AG08396 (cell line): ENCODE measurements around the gene C19orf44.
A peak's percentile ranks its signal among the peaks of the same experiment; 100 is the strongest.

Experiments
- DNase-seq: peaks from one replicate; pipeline ENCODE4 v3.0.0; 2012; ENCODE audit warnings: low spot score, mixed read lengths

The C19orf44 gene

DNA sequence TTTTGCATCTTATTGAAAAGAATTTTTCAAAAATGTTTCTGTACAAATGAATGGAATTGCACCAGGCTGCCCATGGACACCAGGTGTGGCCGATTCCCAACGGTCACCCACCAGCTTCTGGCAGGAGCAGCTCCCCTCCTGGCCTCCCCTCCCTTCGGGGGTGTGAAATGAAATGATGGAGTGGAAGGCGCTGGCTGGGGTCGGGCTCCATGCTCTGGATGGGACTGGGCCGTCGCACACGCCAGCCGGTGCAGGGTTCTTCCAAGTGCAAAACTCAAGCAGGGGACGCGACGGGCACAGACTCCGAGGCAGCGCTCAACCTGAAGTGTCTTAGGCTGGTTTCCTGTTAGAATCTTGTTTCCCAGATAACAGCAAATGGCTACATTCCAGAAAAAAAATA, 21.9 kb downstream of the C19orf44 start:
- no peak for DNase-seq

DNA sequence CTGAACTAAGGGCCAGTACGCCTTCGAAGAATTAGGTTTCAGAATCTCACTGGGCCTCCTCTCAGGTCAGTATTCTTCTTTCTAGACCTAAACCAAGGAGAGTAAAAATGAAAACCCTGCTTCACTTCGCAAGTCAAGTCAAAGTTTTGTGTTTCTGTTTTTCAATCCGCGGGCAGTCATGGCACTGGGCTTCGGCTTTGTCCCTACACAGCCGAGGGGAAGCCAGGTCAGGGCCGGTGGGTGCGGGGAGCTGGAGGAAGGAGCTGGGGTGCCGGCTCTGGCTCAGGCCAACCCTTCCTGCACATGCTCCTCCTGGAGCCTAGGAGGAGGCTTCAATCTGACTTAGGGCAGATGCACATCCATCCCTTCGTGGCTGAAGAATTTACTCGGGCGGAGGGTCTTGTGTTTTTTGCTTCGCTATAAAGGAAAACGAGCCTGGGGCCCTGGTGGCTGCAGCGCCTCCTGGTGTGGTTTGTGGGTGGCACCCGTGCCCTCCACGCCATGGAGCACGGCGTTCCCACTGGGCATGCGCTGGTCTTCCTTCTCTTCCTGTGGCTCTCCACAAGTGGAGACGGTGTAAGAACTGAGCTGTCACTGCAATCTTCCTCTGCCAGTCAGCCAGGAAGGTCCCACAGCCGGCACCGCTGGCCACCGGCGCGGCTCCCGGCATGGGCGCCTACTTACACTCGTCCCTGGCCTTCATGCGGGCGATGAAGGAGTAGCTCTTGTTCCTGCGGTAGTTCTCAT, 22.5 kb downstream of the C19orf44 start:
- no peak for DNase-seq

DNA sequence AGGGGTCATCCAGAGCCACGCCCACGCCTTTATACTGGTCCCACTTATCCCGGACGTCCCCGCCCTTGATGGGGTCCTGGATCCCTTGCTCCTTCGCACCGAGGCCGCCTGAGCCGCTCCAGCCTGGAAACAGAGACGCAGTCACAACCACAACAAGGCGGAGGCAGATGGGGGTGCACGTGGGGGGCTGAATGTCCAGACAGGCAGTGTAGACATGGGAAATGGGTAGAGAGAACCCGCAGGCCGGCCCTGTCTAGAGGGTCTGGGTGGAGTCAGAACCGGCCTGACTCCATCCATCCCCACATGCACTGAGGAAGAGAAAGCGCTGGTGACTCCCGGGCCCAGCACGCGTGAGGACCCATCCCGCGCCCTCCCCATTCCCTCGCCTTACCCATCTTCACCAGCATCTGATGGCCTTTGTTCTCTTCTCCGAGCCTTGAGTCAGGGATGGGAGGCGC, 23.1 kb downstream of the C19orf44 start:
- no peak for DNase-seq

DNA sequence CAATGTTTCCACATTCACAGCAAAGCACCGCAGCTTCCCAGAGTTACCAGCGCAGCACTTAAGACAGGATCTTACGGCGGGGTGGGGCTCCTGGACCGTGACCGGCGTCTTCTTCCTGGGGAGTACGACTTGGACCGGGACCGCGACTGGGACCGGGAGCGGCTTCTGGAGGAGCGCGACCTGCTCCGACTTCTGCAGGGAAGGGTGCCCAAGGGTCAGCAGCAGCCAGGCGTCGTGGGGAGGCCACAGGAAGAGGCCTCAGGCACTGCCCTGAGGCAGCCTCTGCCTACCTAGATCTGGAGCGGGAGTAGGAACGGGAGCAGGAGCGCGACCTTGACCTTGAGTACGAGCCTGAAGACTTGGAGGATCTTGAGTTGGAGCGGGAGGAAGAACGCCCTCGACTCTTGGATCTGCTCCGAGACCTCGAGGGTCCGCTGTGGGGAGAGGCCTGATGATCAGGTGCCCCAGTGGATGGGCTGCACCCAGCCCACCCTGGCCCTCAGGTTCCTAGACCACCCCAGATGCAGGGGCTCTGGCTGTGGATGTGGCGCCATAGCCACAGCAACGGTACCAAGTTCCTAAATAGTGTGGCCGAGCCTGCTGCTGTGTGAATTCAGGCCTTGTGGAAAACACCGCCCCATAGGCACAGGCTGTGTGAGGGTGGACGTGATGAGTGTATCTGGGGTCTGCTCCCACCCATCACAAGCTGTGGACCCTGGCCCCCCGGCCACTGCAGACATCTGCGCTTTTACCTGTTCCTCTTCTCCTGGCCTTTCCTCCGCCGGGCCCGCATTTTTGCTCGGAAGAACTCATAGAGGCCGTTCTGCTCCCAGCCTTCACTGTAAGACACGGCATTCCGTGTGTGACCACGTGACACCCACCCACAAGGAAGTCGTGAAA, 24.1 kb downstream of the C19orf44 start:
- no peak for DNase-seq

DNA sequence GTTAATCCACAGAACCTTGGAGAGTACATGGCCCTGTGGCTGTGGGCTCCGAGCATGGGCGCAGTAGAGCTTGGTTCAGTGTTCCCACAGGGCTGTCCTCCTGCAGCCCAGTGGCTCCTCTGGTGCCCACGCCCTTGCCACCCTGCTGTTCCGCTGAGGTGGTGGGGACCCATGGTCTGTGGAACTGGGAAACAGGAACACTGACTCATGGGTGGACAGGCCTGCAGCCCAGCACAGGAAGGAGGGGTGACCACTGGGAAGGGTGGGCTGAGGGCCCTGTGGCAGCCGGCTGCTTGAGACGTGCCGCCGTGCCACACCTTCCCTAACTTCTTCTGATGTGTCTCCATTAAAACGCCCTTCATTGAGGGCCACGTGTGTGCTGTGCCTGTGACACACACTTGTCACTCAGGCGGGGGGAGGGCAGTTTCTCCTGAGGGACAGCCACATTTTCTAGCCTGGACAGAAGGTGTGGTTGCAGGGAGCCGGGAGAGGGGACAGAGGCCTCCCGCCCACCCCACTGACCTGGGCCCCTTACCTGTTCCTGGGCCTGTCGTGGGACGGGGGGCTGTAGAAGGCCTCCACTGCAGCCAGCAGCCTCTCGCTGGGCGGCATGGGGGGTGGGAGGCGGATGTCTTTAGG, 24.9 kb downstream of the C19orf44 start:
- no peak for DNase-seq

DNA sequence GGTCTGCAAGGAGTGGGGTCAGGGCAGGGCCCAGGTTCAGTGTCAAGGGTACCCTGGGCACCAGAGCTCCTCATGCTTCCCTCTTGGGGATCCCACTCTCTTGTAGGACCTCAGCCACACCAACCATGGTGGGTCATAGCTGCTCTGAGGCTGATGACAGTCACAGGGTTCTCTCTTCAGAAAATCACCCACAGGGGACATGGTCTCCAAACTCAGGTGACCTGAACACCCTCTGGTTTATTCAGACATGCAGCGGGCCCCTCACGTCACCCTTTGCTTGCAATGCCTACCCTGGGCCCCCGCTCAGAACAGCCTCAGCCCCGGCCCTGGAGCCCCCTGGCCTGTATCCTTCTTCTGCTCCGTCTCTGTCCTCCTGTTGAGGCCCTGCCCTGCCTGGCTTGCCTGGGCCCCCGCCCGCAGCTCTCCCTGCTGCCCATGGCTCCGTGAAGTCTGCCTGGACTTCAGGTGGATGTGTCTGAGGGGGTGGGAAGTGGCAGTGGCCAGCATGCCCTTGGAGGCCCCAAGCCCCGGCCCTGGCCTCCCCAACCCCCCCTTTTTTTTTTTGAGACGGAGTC, 25.6 kb downstream of the C19orf44 start:
- no peak for DNase-seq

DNA sequence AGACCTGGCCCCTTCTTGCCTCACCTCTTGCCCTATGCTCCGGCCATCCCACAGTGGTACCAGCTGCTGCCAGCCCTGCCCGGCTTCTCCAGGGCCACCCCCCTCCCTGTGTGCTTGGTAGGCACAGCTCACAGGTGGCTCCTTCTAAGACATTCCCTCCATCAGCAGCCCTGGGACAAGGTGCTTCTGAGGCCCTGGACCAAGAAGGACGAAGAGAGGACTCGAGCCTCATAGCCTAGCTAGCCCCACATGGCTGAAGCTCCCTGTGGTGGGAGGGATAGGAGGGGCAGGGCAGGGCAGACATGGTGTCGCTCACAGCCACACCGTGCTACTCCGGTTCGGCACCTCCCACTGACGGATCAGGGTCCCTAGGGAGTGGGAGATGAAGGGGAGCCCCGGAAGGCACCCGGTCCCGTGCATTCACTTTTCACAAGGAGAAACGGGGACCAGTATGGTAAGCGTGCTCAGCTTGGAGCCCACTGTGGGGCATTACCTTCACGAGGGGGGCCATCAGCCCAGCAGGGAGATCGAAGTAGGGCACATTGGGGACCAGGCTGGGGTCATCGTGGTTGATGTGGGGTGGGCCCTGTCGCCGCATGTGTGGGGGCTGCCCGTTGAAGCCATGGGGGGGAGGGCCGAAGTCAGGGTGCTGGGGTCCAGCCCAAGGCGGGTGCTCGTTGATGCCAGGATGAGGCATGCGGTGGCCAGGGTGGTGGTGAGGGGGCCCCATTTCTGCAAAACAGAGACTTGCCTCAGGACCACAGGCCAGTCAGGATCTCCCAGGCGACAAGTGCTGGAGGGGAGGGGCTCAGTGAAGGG, 26.6 kb downstream of the C19orf44 start:
- no peak for DNase-seq

DNA sequence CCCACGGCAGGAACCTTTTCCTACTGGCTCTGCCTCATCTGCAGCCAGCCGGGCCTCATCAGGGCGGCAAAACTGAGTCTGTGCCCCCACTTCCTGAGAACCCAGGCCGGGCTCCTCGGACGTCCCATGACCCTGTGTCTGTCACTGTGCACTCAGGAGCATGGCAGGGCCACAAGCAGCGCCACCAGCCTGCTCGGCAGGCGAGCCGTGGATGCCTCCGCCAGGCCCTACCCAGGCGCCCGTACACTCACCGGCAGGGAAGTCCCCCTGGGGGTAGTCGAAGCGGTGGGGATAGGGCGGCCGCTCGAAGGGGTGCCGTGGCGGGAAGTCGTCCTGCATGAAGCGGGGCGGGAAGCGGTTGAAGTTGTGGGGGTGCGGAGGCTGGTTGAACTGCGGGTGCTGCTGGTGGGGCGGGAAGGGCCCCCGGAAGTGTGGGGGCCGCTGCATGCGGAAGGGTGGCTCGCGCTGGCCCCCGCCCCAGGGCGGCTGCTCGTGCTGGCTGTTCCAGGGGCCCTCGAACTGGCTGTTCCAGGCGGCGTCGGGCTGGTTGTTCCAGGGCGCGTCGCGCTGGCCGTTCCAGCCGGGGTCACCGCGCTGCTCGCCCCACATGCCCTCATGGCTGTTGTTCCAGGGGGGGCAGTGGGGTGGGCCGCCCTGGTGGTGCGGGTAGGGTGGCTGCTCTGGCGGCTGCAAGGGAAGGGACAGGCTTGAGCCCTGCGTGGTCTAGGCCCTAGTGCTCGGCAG, 29.0 kb downstream of the C19orf44 start:
- no peak for DNase-seq

DNA sequence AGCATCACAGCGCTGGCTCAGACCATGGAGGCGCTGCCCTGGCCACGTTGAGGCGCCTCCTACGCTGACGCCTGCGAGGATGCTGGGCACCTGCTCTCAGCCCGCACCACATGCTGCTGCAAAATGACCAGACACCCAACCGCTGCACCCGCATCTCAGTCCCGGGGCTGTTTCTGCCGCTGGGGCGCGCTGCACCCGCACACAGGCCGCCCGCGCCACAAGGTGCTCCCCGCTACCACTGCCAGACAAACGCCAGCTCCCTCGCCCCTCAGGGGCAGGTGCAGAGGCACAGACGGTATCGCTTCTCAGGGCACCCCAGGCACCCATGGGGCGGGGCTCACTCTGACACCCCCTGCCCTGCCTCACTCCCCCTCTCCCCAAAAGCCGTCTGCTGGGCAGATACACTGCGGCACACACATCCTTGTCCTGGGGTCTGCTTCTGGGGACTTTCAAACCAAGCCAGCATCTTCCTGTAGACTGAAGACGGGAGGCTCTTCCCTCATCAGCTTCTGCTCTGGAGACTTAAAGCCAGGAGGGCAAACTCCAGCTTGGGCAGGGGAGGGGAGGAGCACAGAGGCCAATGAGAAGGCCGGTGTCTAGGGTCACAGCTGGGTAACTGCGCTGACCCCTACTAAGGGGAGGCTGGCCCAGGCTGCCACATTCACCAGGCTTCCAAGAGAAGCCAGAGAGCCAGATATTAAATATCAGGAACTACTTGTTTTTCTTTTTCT, 29.7 kb downstream of the C19orf44 start:
- no peak for DNase-seq

DNA sequence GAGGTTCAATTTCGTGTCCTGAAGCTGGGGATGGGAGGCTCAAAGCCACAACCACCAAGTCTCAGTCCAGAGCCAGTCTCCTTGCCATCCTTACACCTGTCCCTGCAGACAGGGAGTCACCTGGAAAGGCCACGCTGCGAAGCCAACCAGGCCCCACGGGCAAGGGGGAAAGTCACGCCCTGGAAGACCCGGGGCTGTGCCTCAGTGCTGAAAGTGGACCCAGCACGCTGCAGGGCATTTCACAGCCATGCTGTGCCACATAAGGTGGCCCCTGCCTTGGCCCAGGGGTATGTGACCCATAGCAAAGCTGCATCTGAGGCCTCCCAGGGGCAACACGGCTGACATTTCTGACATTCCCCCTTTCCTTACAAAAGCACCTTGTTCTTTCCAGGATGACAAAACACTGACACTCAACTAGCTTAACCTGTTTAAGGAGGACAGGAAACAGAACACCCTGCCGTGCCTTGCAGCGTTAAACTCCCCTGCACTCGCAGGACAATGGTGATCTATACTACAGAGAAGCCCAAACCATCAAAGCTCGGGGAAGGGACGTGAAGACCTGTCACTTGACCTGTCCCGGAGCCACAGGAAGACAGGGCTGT, 31.2 kb downstream of the C19orf44 start:
- no peak for DNase-seq

DNA sequence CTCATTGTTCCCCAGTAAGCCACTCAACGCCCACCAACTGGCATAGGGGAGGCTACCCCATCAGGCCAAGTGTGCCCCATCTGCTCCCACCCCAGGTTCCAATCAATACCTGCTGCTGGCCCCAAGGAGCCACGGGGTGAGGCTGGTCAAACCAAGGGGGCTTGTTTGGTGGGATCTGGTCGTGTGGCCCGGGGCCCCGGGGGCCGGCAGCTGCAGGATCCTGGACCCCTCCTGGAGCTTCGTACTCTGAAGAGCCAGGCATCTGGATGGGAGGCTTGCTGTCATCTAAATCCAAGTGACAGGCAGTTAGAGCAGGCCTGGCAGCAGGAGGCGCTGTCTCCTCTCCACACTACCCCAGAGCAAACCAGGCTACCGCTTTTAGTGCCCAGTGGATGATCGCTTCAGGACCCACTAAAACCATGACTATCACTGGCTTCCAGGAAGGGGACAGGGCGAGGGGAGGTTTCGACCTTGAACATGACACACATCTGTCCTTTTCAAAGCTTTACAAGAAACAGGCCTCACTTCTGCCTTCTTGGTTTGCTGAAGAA, 31.9 kb downstream of the C19orf44 start:
- no peak for DNase-seq

DNA sequence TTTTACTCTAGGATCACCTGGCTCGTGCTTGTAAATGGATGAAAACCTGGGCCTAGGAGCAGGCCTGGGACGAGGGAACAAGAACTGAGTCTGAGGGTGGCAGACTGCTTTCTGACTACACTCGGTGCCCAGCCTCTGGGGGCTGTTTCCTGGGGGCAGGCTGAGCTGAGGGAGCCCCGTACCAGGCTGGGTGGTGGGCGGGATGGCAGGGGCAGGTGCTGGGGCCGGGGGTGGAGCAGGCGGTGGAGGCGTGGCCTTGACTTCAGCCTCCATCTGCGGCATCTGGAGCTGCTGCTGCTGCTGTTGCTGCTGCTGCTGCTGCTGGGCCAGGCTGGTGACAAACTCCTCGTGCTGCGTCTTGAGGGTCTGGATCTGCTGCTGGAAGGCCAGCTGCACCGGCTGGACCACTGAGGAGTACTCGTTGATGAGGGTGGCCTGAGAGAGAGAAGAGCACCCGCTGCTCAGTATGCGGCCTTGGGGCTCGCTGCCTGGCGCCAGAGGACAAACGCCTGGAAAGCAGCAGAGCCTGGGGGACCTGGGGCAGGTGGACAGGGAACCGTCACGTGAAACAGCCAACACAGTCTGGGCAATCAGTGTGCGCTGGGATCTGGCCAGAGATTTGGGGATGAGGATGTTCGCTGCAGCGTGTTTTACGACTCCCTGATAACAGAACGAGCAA, 33.4 kb downstream of the C19orf44 start:
- DNase-seq, result no peak

DNA sequence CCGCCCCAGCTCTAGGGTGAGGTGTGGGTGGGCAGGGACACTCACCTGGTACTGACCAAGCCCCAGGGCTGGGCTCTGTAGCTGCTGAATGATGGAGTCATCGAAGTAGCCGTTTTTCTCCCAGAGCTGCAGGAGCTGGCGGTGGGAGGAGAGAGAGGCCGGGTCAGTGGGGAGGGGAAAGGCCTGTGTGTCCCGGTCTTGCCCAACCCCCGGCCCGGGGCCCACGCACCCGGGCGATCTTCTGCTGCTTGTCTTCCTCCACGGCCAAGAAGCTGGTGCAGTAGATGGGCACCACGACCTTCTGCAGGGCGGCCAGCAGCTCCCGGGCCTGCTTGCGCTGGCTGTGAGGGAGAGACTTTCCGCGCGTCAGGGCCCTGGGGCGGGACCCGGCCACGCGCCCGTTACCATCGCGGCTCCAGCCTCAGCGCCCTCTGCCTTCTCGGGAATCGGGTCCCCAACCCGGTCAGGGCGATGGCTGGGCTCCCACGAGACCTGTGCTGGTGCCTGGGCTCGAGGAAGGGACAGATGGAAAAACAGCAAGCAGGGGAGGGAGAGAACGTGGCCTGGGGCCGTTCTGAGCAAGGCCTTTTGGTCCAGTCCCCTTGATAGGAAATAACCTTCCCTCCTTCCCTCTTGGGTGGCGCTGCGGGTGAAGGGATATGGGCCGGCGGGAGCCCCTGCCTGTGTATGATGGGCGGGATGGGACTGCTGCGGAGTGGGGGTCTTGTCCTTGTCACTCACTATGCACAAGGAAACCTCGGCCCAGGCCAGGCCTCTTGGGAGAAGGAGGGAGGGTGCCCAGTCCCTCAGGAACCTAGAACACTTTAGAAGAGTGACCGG, 34.6 kb downstream of the C19orf44 start:
- no peak for DNase-seq

DNA sequence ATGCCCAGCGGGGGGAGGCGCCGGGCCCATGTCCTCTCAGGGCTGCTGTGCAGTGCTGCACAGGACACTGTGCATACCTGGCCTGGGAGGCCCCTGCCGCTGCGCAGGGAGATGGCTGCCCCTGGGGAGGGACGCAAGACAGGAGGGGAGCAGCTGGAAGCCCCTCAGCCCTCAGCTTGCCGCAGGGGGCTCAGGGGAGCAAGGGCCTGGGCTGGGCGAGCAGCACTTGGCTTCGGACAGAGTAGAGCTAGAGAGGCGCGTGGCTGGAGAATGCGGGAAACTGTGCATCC, 35.1 kb downstream of the C19orf44 start:
- DNase-seq, result no peak

DNA sequence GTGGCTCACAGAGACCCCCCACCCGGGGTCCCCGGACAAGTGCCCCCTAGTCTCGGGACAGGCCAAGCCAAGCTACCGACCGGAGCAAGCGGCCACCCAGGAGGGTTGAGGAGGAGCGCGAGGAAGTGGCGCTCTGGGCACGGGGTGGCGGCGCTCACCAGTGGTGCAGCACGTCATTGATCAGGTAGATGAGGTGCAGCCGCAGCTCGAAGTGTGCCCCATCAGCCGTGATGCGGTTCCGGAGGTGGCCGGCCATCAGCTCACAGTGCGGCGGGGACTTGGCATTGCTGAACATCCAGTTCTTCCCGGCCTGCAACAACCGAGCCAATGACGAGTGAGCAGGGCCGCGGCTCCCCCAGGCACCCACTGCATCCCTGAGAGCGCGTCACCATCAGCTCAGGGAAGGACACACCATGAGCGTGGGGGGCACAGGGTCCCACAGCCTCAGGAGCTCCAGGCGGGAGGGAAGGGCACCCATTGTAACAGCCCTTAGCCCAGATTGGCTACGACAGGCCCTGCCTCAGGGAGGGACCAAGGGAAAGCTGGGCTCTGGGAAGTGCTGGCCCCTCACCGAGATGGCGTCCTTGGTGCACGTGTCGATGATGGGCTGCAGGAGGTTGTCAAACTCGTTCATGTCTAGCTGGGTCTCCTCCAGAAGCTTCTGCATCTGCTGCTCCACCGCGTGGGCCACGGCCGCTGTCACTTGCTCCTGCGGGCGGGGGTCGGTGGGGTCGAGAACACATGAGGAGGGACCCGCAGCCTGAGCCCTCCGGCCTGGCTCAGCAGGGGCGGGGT, 36.4 kb downstream of the C19orf44 start:
- no peak for DNase-seq

DNA sequence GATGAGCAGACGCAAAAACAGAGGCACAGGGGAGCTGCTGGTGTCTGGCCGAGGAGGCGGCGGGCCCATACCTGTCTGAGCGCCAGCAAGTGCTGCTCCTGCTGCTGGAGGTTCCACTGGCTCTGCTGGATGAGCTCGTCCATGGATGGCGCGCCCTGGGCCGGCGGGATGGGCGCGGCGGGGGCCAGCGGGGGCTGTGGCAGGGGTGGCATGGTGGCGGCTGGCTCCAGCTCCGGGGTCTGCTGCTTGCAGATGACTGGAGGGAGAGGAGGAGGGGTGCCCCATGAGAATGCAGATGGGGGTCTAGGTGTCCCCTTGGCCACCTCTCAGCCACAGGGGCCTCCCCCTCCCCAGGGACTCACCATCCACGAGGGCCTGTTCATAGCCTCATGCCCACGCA, 39.2 kb downstream of the C19orf44 start:
- no peak for DNase-seq

DNA sequence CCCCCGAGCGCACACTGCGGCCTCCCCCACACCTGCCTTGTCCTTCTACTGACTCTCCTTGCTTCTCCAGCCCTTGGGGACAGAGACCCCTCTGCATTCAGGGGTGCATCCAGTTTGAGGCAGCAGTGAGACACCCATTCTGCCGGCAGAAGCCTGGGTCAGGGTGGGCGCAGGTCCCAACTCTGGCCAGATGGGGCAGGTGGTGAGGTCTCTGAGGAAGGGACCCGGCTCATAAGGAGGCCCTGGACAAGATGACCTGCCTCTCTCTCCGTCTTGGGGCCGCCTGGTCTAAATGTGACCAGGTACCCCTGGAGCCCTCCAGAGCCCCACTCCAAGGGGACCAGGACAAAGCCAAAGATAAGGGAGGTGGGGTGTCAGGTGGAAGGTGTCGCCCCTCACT, 39.9 kb downstream of the C19orf44 start:
- DNase-seq, result peak; percentile 8
